Colonic mucosa (tissue), 4 donors: ENCODE results near the gene DPP10. TPM values are rescaled to one million over a fixed set of nuclear protein-coding genes. Genes with fewer than 3 reads are reported as not detected.

ENCODE experiments used
- DNase-seq: peaks from one replicate; pipeline ENCODE4 v3.0.0-alpha.2; 2020
- H3K27ac ChIP-seq: fragments of 200-600 bp; one replicate; pipeline ENCODE4 v1.8.0; 2021
- H3K27me3 ChIP-seq: fragments of 200-600 bp; one replicate; pipeline ENCODE4 v1.8.0; 2021
- H3K36me3 ChIP-seq: fragments of 200-600 bp; one replicate; pipeline ENCODE4 v1.8.0; 2021
- H3K4me1 ChIP-seq: fragments of 200-600 bp; one replicate; pipeline ENCODE4 v1.8.0; 2021; ENCODE audit warnings: mild to moderate bottlenecking
- H3K4me3 ChIP-seq: fragments of 200-600 bp; one replicate; pipeline ENCODE4 v1.8.0; 2021
- H3K9ac ChIP-seq, 2 donors: one replicate each; pipeline ENCODE4 v1.7.0; 2013; ENCODE audit warnings: control low read depth in 2 of 2, low read depth in 2 of 2, low read length in 2 of 2
- H3K9me3 ChIP-seq: fragments of 200-600 bp; one replicate; pipeline ENCODE4 v1.8.0; 2021
- intact Hi-C: fragments of 100-400 bp; cut with DNase I; formaldehyde crosslinking; loops from one replicate; pipeline ENCODE4 v1.14.1; 2022
- total RNA-seq, 2 donors: library from RNA; stranded (reverse); fragmentation: NEBNext Ultra II Directional in 1 of 2; extraction: Animal tissue kit (Norgen Biotek cat#: 25700) in 1 of 2; gene quantifications; one replicate each; pipeline ENCODE4 v1.2.1, GENCODE V29; 2021
- TF ChIP-seq, protein P1 (sequence below): fragments of 200-600 bp; IDR thresholded peaks from one replicate; pipeline ENCODE4 v1.8.0; 2022; ENCODE audit warnings: antibody characterized with exemption, mild to moderate bottlenecking
- donor health status: healthy.
- donor health status: DM: no; HTN: no; CAD: no.
- donor health status: DM: no; HTN: no; CAD: no.

The DPP10 gene
- total RNA-seq, 2 donors from 2014 or later: 6.0 to 8.1 TPM

DNA sequence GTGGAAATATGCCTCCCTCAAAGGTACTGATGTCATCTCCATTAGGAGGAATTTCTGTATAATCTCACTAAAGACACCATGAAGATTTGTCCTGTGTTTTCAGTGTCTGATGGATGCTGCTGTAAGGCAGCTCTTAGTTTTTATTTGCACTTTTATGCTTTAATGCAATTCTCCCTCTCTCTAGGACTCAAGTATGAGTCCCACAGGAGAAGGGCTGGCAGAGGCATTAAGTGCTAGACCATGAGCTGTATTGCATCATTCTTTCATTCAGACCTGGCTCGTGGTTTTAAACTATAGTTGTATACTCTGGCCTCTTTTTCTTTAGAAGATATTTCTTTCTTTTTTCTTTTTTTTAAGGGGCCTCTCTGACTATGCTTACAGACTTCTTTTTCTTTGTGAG, 805.6 kb downstream of the DPP10 start:
- intact Hi-C loops: no loop called here

GRCh38 chr2:115277366-115277765, 834.9 kb downstream of the DPP10 start:
- H3K4me3 ChIP-seq: no peak overlapping the region
- no peak for DNase-seq
- intact Hi-C loops: no loop called here
- no peaks in the 10 kb centered on the region for H3K27me3 ChIP-seq
- no peak overlapping the region for H3K27ac ChIP-seq
- no peaks in the 10 kb centered on the region for H3K9me3 ChIP-seq
- H3K36me3 ChIP-seq: no peaks in the 10 kb centered on the region
- no peak overlapping the region for H3K9ac ChIP-seq
- no peaks in the 10 kb centered on the region for H3K4me1 ChIP-seq
- TF ChIP-seq, protein P1, sequence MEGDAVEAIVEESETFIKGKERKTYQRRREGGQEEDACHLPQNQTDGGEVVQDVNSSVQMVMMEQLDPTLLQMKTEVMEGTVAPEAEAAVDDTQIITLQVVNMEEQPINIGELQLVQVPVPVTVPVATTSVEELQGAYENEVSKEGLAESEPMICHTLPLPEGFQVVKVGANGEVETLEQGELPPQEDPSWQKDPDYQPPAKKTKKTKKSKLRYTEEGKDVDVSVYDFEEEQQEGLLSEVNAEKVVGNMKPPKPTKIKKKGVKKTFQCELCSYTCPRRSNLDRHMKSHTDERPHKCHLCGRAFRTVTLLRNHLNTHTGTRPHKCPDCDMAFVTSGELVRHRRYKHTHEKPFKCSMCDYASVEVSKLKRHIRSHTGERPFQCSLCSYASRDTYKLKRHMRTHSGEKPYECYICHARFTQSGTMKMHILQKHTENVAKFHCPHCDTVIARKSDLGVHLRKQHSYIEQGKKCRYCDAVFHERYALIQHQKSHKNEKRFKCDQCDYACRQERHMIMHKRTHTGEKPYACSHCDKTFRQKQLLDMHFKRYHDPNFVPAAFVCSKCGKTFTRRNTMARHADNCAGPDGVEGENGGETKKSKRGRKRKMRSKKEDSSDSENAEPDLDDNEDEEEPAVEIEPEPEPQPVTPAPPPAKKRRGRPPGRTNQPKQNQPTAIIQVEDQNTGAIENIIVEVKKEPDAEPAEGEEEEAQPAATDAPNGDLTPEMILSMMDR: no peak

More for the DNA sequence above, 805.6 kb downstream of the DPP10 start:
- Histone ChIP-seq H3K4me3 (no peak overlapping the region), H3K27me3 (no peaks in the 10 kb centered on the region), H3K36me3 (no peaks in the 10 kb centered on the region), H3K4me1 (no peaks in the 10 kb centered on the region), H3K9ac (no peak overlapping the region), H3K9me3 (no peaks in the 10 kb centered on the region), H3K27ac (no peak overlapping the region)
- DNase-seq: no peak
- TF ChIP-seq, protein P1: no peak

- Histone ChIP-seq H3K4me3 (no peak overlapping the region), H3K27me3 (no peaks in the 10 kb centered on the region), H3K9me3 (no peaks in the 10 kb centered on the region), H3K27ac (no peak overlapping the region), H3K4me1 (no peaks in the 10 kb centered on the region), H3K36me3 (no peaks in the 10 kb centered on the region), H3K9ac (no peak overlapping the region)
- TF ChIP-seq, protein P1: no peak
- intact Hi-C loops: no loop called here
- DNase-seq: no peak
These were observed 843.0 kb downstream of the DPP10 start for GRCh38 chr2:115285416-115285815.

- Histone ChIP-seq H3K9ac (no peak overlapping the region), H3K9me3 (no peaks in the 10 kb centered on the region), H3K27me3 (no peaks in the 10 kb centered on the region), H3K4me1 (no peaks in the 10 kb centered on the region), H3K27ac (no peak overlapping the region), H3K4me3 (no peak overlapping the region), H3K36me3 (no peaks in the 10 kb centered on the region)
- no peak for DNase-seq
- TF ChIP-seq, protein P1: no peak
- intact Hi-C loops: no loop called here
These were observed 848.0 kb downstream of the DPP10 start for GRCh38 chr2:115290478-115290877.

DNA sequence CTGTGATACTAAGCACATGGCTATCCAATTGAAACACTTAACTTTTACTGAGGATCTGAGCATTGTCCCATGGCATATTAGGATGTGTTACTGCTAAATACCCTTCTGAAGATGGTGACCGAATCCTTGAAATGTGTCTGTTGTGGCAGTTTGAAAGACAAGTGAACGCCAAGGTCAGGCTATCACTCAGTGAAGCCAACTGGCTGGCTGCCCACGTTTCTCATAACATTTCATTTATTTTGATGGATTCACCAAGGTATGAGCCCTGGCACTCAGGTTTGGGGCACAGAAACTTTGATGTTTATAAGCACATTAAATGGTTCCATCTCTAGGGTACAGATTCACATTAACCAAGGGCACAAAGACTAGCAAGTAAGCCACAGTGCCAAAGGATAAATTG, 850.3 kb downstream of the DPP10 start:
- Histone ChIP-seq H3K36me3 (no peaks in the 10 kb centered on the region), H3K27me3 (no peaks in the 10 kb centered on the region), H3K4me3 (no peak overlapping the region), H3K9ac (no peak overlapping the region), H3K9me3 (no peaks in the 10 kb centered on the region), H3K4me1 (no peaks in the 10 kb centered on the region), H3K27ac (no peak overlapping the region)
- DNase-seq: no peak
- intact Hi-C loops: no loop called here
- TF ChIP-seq, protein P1: no peak

GRCh38 chr2:115294999-115295398, 852.6 kb downstream of the DPP10 start:
- TF ChIP-seq, protein P1: no peak
- Histone ChIP-seq H3K27ac (no peak overlapping the region), H3K4me3 (no peak overlapping the region), H3K9me3 (no peaks in the 10 kb centered on the region), H3K27me3 (no peaks in the 10 kb centered on the region), H3K36me3 (no peaks in the 10 kb centered on the region), H3K9ac (no peak overlapping the region), H3K4me1 (no peaks in the 10 kb centered on the region)
- intact Hi-C loops: no loop called here
- DNase-seq: no peak
